ENCODE results near the gene SORCS2. TPM values are rescaled to one million over a fixed set of nuclear protein-coding genes. Genes with fewer than 3 reads are reported as not detected.

Gene SORCS2
- total and polyA plus RNA-seq, 2 of the 4 experiments (the other 2 are of a cell fraction) = 0.36 to 0.62 TPM

- peaks cover 25% of the 10 kb centered on the region for H3K27me3 ChIP-seq (ENCODE audit: control insufficient read depth, insufficient read depth, low read length)
- no peak overlapping the region for H2BK15ac ChIP-seq (ENCODE audit: low read depth, low read length)
- H3K4me1 ChIP-seq (ENCODE audit: control insufficient read depth, insufficient read depth, low read length) = no peaks in the 10 kb centered on the region
- H3K56ac ChIP-seq (ENCODE audit: extremely low read depth, insufficient read depth, low read length) = no peak overlapping the region
- TF ChIP-seq MAZ (IDR thresholded peaks at IDR 0.05; ENCODE audit: borderline replicate concordance, low read depth, low read length) (no peak), SMC3 (IDR thresholded peaks at IDR 0.05; ENCODE audit: low read depth, low read length) (no peak), USF2 (IDR thresholded peaks at IDR 0.05; ENCODE audit: low read depth, low read length) (no peak), NFE2L2 (IDR thresholded peaks at IDR 0.05; ENCODE audit: low read depth, low read length) (no peak)
- no peaks in the 10 kb centered on the region for H4K20me1 ChIP-seq (ENCODE audit: insufficient read depth, low read length)
- no peak overlapping the region for H2BK5ac ChIP-seq (ENCODE audit: low read depth, low read length, poor library complexity, severe bottlenecking)
- no peaks in the 10 kb centered on the region for H3K9me1 ChIP-seq (ENCODE audit: insufficient read depth, low read length)
- no peak overlapping the region for H3K9ac ChIP-seq (ENCODE audit: low read depth, low read length)
- POLR2A ChIA-PET (ENCODE audit: unreplicated experiment) = no interaction called here
- no peaks in the 10 kb centered on the region for H3K36me3 ChIP-seq (ENCODE audit: control insufficient read depth, insufficient read depth, low read length)
- H3K79me1 ChIP-seq (ENCODE audit: low read depth in 1 of 2, low read length in 2 of 2) = no peaks in the 10 kb centered on the region
- dilution Hi-C loops (cut with HindIII; ENCODE audit: low sequenced_read_pairs, unreplicated experiment) (no loop called here), in situ Hi-C loops (cut with MboI; ENCODE audit: low sequenced_read_pairs) (no loop called here), intact Hi-C loops (cut with micrococcal nuclease) (no loop called here)
- no peak overlapping the region for H2BK120ac ChIP-seq (ENCODE audit: low read depth, low read length)
- no peak overlapping the region for H2BK20ac ChIP-seq (ENCODE audit: low read depth, low read length)
- no peak overlapping the region for H2AK5ac ChIP-seq (ENCODE audit: low read depth, low read length)
- DNase-seq (no peak), ATAC-seq (ENCODE audit: low read depth) (no peak)
- 40% methylated on average over 1 of the region's 12 CpGs; no CpG with 5 or more reads in 1 of the 2 experiments for WGBS, 2 experiments (ENCODE audit: extremely low coverage in 2 of 2, insufficient read length in 1 of 2)
- H3K9me3 ChIP-seq (ENCODE audit: control insufficient read depth, insufficient read depth, low read length) = peaks cover 9% of the 10 kb centered on the region
- no peak overlapping the region for H3K27ac ChIP-seq (ENCODE audit: insufficient read depth, low read length)
- H2AFZ ChIP-seq (replicated peaks; ENCODE audit: low read length, poor library complexity) = no peak overlapping the region
- no peak overlapping the region for H3K4me3 ChIP-seq (ENCODE audit: insufficient read depth, low read depth, low read length)
- no peak overlapping the region for H3K14ac ChIP-seq (replicated peaks; ENCODE audit: low read depth, low read length)
- no peak overlapping the region for H4K91ac ChIP-seq (ENCODE audit: insufficient read depth, low read depth, low read length)
- no peak overlapping the region for H2AK9ac ChIP-seq (replicated peaks; ENCODE audit: low read depth, low read length, poor library complexity)
- no peak overlapping the region for H3K23ac ChIP-seq (ENCODE audit: low read depth, low read length)
- no peak overlapping the region for H3K18ac ChIP-seq (ENCODE audit: low read depth, low read length)
- H3K4ac ChIP-seq (ENCODE audit: low read depth, low read length) = no peak overlapping the region
- no TSS peak for BruUV-seq (replicated peaks)
- CTCF ChIA-PET = no interaction called here
- H4K5ac ChIP-seq (ENCODE audit: low read depth, low read length) = no peak overlapping the region
- no peak overlapping the region for H4K8ac ChIP-seq (ENCODE audit: low read depth in 2 of 2, low read length in 2 of 2)
- H3K4me2 ChIP-seq (ENCODE audit: low read depth, low read length) = no peak overlapping the region
These were observed 219.7 kb downstream of the SORCS2 start for GRCh38 chr4:7411896-7412553.
